Measurements from ENCODE around the gene TMEM125. TPM values are rescaled to one million over a fixed set of nuclear protein-coding genes. Genes with fewer than 3 reads are reported as not detected.

The TMEM125 gene
- total RNA-seq, 6 donors from 2014 or later: 144 to 302 (median 227) TPM

GRCh38 chr1:43317817-43318471 is 48.2 kb downstream of the TMEM125 start:
- Histone ChIP-seq H3K27me3 (no peaks in the 10 kb centered on the region), H3K9me3 (no peaks in the 10 kb centered on the region), H3K4me3 (no peak overlapping the region), H3K4me1 (no peaks in the 10 kb centered on the region), H3K27ac (no peak overlapping the region), H3K36me3 (peaks cover 0 to 55% (median 22%) of the 10 kb centered on the region in 4 donors)
- DNase-seq (no peak), ATAC-seq (ENCODE audit: low FRiP score in 2 of 2) (peak in 1 of 2 donors; percentile 17)
- WGBS, 2 donors: 88% methylated on average over 15 of the region's 15 CpGs
- TF ChIP-seq POLR2AphosphoS5 (IDR thresholded peaks at IDR 0.05) (no peak), POLR2A (IDR thresholded peaks at IDR 0.05) (no peak), CTCF (IDR thresholded peaks at IDR 0.05) (no peak), EP300 (IDR thresholded peaks at IDR 0.05) (no peak)

- 79 to 80% methylated on average over 4 of the region's 4 CpGs for WGBS, 2 donors
- H3K4me3 ChIP-seq: no peak overlapping the region
- H3K36me3 ChIP-seq: peaks cover 0 to 52% (median 18%) of the 10 kb centered on the region in 4 donors
- no peaks in the 10 kb centered on the region for H3K27me3 ChIP-seq
- no peak for ATAC-seq (ENCODE audit: low FRiP score in 2 of 2)
- no peaks in the 10 kb centered on the region for H3K9me3 ChIP-seq
- no peak overlapping the region for H3K27ac ChIP-seq
- TF ChIP-seq POLR2A (IDR thresholded peaks at IDR 0.05) (no peak), POLR2AphosphoS5 (IDR thresholded peaks at IDR 0.05) (no peak), CTCF (IDR thresholded peaks at IDR 0.05) (no peak), EP300 (IDR thresholded peaks at IDR 0.05) (no peak)
- no peak for DNase-seq
- H3K4me1 ChIP-seq: no peaks in the 10 kb centered on the region
Observed at GRCh38 chr1:43318831-43319230, 49.0 kb downstream of the TMEM125 start.

- Histone ChIP-seq H3K9me3 (no peaks in the 10 kb centered on the region), H3K36me3 (peaks cover 0 to 55% (median 18%) of the 10 kb centered on the region in 4 donors), H3K4me3 (no peak overlapping the region), H3K4me1 (no peaks in the 10 kb centered on the region), H3K27me3 (no peaks in the 10 kb centered on the region), H3K27ac (no peak overlapping the region)
- WGBS, 2 donors: 89 to 100% methylated on average over 5 of the region's 5 CpGs
- DNase-seq (no peak), ATAC-seq (ENCODE audit: low FRiP score in 2 of 2) (no peak)
- no peak for TF ChIP-seq EP300 (IDR thresholded peaks at IDR 0.05)
- no peak for TF ChIP-seq POLR2A (IDR thresholded peaks at IDR 0.05)
- no peak for TF ChIP-seq CTCF (IDR thresholded peaks at IDR 0.05)
- no peak for TF ChIP-seq POLR2AphosphoS5 (IDR thresholded peaks at IDR 0.05)
Observed at GRCh38 chr1:43319288-43319687, 49.5 kb downstream of the TMEM125 start.

- Histone ChIP-seq H3K27ac (no peak overlapping the region), H3K27me3 (no peaks in the 10 kb centered on the region), H3K4me1 (no peaks in the 10 kb centered on the region), H3K36me3 (peaks cover 0 to 54% (median 18%) of the 10 kb centered on the region in 4 donors), H3K9me3 (no peaks in the 10 kb centered on the region), H3K4me3 (no peak overlapping the region)
- no peak for TF ChIP-seq CTCF (IDR thresholded peaks at IDR 0.05)
- TF ChIP-seq POLR2A (IDR thresholded peaks at IDR 0.05): no peak
- TF ChIP-seq POLR2AphosphoS5 (IDR thresholded peaks at IDR 0.05): no peak
- TF ChIP-seq EP300 (IDR thresholded peaks at IDR 0.05): no peak
- ATAC-seq (ENCODE audit: low FRiP score in 2 of 2) (no peak), DNase-seq (no peak)
- 86 to 93% methylated on average over 2 of the region's 3 CpGs for WGBS, 2 donors
Observed at GRCh38 chr1:43319766-43320165, 50.0 kb downstream of the TMEM125 start.
